Ovary (tissue), 9 donors: ENCODE results near the gene RAB8B. TPM values are rescaled to one million over a fixed set of nuclear protein-coding genes. Genes with fewer than 3 reads are reported as not detected.

Source experiments
- DNase-seq, 5 donors: peaks; one replicate each; pipeline ENCODE4 v3.0.0-alpha.2; 2019 to 2020
- H3K27ac ChIP-seq, 2 donors: fragments of 200-600 bp; one replicate each; pipeline versions ENCODE4 v1.5.1 to v1.8.0; 2019 to 2022
- H3K27me3 ChIP-seq: fragments of 200-600 bp; one replicate; pipeline ENCODE4 v1.8.0; 2022
- H3K36me3 ChIP-seq: fragments of 200-600 bp; sonication (generic); one replicate; pipeline ENCODE4 v1.5.1; 2019
- H3K4me1 ChIP-seq: one replicate; pipeline ENCODE4 v1.8.1; 2013; ENCODE audit warnings: mild to moderate bottlenecking, moderate library complexity; ENCODE audit not compliant: insufficient read depth
- H3K4me3 ChIP-seq: fragments of 200-600 bp; sonication (generic); one replicate; pipeline ENCODE4 v1.5.1; 2017
- H3K9me3 ChIP-seq, 2 donors: fragments of 200-600 bp in 1 of 2; sonication (generic) in 1 of 2; one replicate each; pipeline versions ENCODE4 v1.5.1 to v1.8.1; 2013 to 2019; ENCODE audit warnings: mild to moderate bottlenecking in 1 of 2, moderate library complexity in 1 of 2
- CTCF ChIP-seq, 3 donors: fragments of 450-650 bp in 2 of 3; fragments of 200-600 bp in 1 of 3; IDR thresholded peaks; one replicate each; pipeline versions ENCODE4 v1.5.1 to v1.8.0; 2016 to 2022; ENCODE audit warnings: antibody characterized with exemption in 3 of 3, mild to moderate bottlenecking in 1 of 3
- EP300 ChIP-seq: sonication (generic); formaldehyde crosslinking; IDR thresholded peaks from one replicate; pipeline ENCODE4 v1.6.1; 2017; ENCODE audit warnings: antibody characterized with exemption
- POLR2A ChIP-seq: fragments of 450-650 bp; IDR thresholded peaks from one replicate; pipeline ENCODE4 v1.6.1; 2017; ENCODE audit warnings: antibody characterized with exemption, mild to moderate bottlenecking, moderate library complexity
- WGBS, 3 donors: extraction: QIAGEN DNeasy Blood & Tissue Kit in 1 of 3; methylation state at CpG; one replicate each; pipeline versions ENCODE4 v1.1.5 to v1.1.7; 2013 to 2017; 5-methylcytosine and 5-hydroxymethylcytosine counted together
- intact Hi-C, 4 donors: fragments of 100-400 bp; cut with DNase I; formaldehyde crosslinking; loops; one replicate each; pipeline versions ENCODE4 v1.11.0 to v1.15.1; 2022 to 2023
- polyA plus RNA-seq, 2 donors: library from polyadenylated mRNA; stranded (reverse); fragments of 200-250 nt in 1 of 2; fragments of 350-450 nt in 1 of 2; fragmentation: Illumina TruSeq in 1 of 2; extraction: RNeasy Lipid Tissue Mini Kit (QIAGEN cat#74804) in 1 of 2; gene quantifications; one replicate each; pipeline ENCODE4 v1.2.3, GENCODE V29; 2013 to 2014
- total RNA-seq, 7 donors: library from RNA; depleted of rRNA in 2 of 7; stranded (reverse); fragments of >200 nt in 2 of 7; fragmentation: NEBNext Ultra II Directional in 3 of 7; extraction: Animal tissue kit (Norgen Biotek cat#: 25700) in 3 of 7; gene quantifications; one replicate each; pipeline versions ENCODE4 v1.1.0 to v1.2.4, GENCODE V29; 2016 to 2023
- donor health status: DM: no; HTN: no; CAD: no; lungs with moderate emphysema.
- donor health status: DM: no; HTN: no; CAD: no.
- donor health status: Bipolar disorder and iron deficiency.
- donor health status: DM: yes; HTN: yes; CAD: no.
- donor health status: DM: no; HTN: no; CAD: no.
- donor health status: DM: yes; HTN: yes; CAD: no.

Gene RAB8B
- total and polyA plus RNA-seq, 9 donors, result 18.5 to 58.0 (median 44.8) TPM

- H3K27ac ChIP-seq, result no peak overlapping the region
- H3K9me3 ChIP-seq, result no peaks in the 10 kb centered on the region
- WGBS, 3 donors, result 82 to 85% (median 85%) methylated on average over 2 of the region's 2 CpGs
- intact Hi-C loops, result loop anchor here in 1 of 4 donors (10.0 kb wide), 1 partner anchor 93 kb away; the partner anchor contains the start of gene APH1B
- no peak overlapping the region for H3K4me3 ChIP-seq
- no peaks in the 10 kb centered on the region for H3K36me3 ChIP-seq
- no peaks in the 10 kb centered on the region for H3K4me1 ChIP-seq
- TF ChIP-seq POLR2A (no peak), CTCF (IDR thresholded peaks at IDR 0.05) (no peak), EP300 (no peak)
- DNase-seq, result no peak
- no peaks in the 10 kb centered on the region for H3K27me3 ChIP-seq
These were observed 7.8 kb upstream of the RAB8B start for GRCh38 chr15:63181648-63182047.

DNA sequence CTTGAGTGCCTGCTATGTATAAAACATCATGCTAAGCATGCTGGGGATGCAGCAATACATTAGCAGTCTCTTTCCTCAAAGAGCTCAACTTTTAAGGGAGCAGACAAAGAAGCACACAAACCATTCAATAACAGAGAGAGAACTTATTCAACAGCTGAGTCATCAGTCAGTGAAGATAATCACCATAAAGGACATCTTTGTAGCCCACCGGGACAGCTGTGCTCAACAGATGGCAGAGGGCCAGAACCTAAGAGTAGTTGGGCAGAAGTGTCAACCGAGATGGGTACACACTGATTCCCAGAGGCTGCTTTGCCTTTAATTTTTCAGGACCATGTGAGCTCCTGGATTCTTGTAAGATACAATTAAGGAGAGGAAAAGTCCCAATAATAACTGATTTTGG is 4.2 kb upstream of the RAB8B start:
- Histone ChIP-seq H3K36me3 (no peaks in the 10 kb centered on the region), H3K4me3 (no peak overlapping the region), H3K9me3 (no peaks in the 10 kb centered on the region), H3K4me1 (no peaks in the 10 kb centered on the region), H3K27ac (no peak overlapping the region), H3K27me3 (no peaks in the 10 kb centered on the region)
- TF ChIP-seq POLR2A (no peak), CTCF (IDR thresholded peaks at IDR 0.05) (no peak), EP300 (no peak)
- DNase-seq, result no peak
- WGBS, 3 donors, result 46 to 61% (median 46%) methylated on average over 2 of the region's 2 CpGs
- intact Hi-C loops, result loop anchor here in 1 of 4 donors (10.0 kb wide), 1 partner anchor 90 kb away; the partner anchor contains the start of gene APH1B

GRCh38 chr15:63186065-63186464 is 3.3 kb upstream of the RAB8B start:
- TF ChIP-seq POLR2A (no peak), EP300 (no peak), CTCF (IDR thresholded peaks at IDR 0.05) (no peak)

GRCh38 chr15:63187589-63188226 is 1.7 kb upstream of the RAB8B start:
- intact Hi-C loops, result loop anchor here in 1 of 4 donors (10.0 kb wide), 1 partner anchor 87 kb away; the partner anchor contains the start of gene APH1B
- Histone ChIP-seq H3K27me3 (no peaks in the 10 kb centered on the region), H3K27ac (no peak overlapping the region), H3K4me1 (peaks cover 5% of the 10 kb centered on the region), H3K9me3 (no peaks in the 10 kb centered on the region), H3K36me3 (no peaks in the 10 kb centered on the region), H3K4me3 (no peak overlapping the region)
- TF ChIP-seq CTCF (IDR thresholded peaks at IDR 0.05) (no peak), POLR2A (no peak), EP300 (no peak)
- no peak for DNase-seq
- WGBS, 3 donors, result 80 to 84% (median 82%) methylated on average over 5 of the region's 5 CpGs

More at GRCh38 chr15:63186065-63186464, 3.3 kb upstream of the RAB8B start:
- H3K27me3 ChIP-seq, result no peaks in the 10 kb centered on the region
- H3K27ac ChIP-seq, result no peak overlapping the region
- no peak for DNase-seq
- no peaks in the 10 kb centered on the region for H3K36me3 ChIP-seq
- WGBS, 3 donors, result 51 to 69% (median 58%) methylated on average over 2 of the region's 2 CpGs
- no peak overlapping the region for H3K4me3 ChIP-seq
- intact Hi-C loops, result loop anchor here in 1 of 4 donors (10.0 kb wide), 1 partner anchor 89 kb away; the partner anchor contains the start of gene APH1B
- no peaks in the 10 kb centered on the region for H3K9me3 ChIP-seq
- H3K4me1 ChIP-seq, result no peaks in the 10 kb centered on the region
